DOHH2 (cell line): ENCODE measurements around the gene GPC1.

Source experiments
- EZH2phosphoT487 ChIP-seq: fragments of 200-600 bp; sonication (generic); IDR thresholded peaks from 2 replicates; pipeline ENCODE4 v1.6.1; 2017; ENCODE audit warnings: borderline replicate concordance, mild to moderate bottlenecking, antibody characterized with exemption, low read length, moderate library complexity, mixed read lengths
- TF ChIP-seq, protein P1 (sequence below): fragments of 200-600 bp; sonication (generic); IDR thresholded peaks from one replicate; pipeline ENCODE4 v1.5.1; 2014; ENCODE audit warnings: antibody characterized with exemption, mild to moderate bottlenecking, low read depth, low read length; ENCODE audit not compliant: poor library complexity, severe bottlenecking

DNA sequence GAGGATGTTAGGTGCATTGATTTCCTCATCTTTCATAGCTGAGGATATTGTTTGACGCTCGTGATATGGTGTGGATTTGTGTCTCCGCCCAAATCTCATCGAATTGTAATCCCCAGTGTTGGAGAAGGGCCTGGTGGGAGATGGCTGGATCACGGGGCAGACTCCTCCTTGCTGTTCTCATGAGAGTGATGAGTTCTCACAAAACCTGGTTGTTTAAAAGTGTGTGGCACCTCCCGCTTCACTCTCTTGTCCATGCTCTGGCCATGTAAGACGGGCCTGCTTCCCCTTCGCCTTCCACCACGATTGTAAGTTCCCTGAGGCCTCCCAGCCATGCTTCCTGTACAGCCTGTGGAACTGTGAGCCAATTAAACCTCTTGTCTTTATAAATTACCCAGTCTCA lies 28.4 kb upstream of the GPC1 start:
- TF ChIP-seq, protein P1, sequence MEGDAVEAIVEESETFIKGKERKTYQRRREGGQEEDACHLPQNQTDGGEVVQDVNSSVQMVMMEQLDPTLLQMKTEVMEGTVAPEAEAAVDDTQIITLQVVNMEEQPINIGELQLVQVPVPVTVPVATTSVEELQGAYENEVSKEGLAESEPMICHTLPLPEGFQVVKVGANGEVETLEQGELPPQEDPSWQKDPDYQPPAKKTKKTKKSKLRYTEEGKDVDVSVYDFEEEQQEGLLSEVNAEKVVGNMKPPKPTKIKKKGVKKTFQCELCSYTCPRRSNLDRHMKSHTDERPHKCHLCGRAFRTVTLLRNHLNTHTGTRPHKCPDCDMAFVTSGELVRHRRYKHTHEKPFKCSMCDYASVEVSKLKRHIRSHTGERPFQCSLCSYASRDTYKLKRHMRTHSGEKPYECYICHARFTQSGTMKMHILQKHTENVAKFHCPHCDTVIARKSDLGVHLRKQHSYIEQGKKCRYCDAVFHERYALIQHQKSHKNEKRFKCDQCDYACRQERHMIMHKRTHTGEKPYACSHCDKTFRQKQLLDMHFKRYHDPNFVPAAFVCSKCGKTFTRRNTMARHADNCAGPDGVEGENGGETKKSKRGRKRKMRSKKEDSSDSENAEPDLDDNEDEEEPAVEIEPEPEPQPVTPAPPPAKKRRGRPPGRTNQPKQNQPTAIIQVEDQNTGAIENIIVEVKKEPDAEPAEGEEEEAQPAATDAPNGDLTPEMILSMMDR: no peak
- TF ChIP-seq EZH2phosphoT487: no peak
